HG02763 (cell line): ENCODE measurements around the gene CELSR1.

Source experiments
- ATAC-seq: cut with Tn5 transposase; IDR thresholded peaks from one replicate; pipeline ENCODE4 v1.9.1; 2021; ENCODE audit warnings: mild to moderate bottlenecking, moderate library complexity; ENCODE audit not compliant: unreplicated experiment

Gene CELSR1

GRCh38 chr22:46381142-46381541, 156.3 kb downstream of the CELSR1 start:
- ATAC-seq, result no peak

GRCh38 chr22:46380581-46380980, 156.8 kb downstream of the CELSR1 start:
- ATAC-seq, result no peak

GRCh38 chr22:46380069-46380468, 157.4 kb downstream of the CELSR1 start:
- no peak for ATAC-seq

GRCh38 chr22:46379066-46379930, 158.1 kb downstream of the CELSR1 start:
- no peak for ATAC-seq

GRCh38 chr22:46378426-46379065, 158.9 kb downstream of the CELSR1 start:
- ATAC-seq, result no peak

GRCh38 chr22:46377525-46378425, 159.6 kb downstream of the CELSR1 start:
- no peak for ATAC-seq

GRCh38 chr22:46376908-46377524, 160.4 kb downstream of the CELSR1 start:
- no peak for ATAC-seq

GRCh38 chr22:46376111-46376510, 161.3 kb downstream of the CELSR1 start:
- no peak for ATAC-seq

GRCh38 chr22:46374663-46375474, 162.6 kb downstream of the CELSR1 start:
- ATAC-seq, result no peak

GRCh38 chr22:46373921-46374662, 163.3 kb downstream of the CELSR1 start:
- no peak for ATAC-seq

GRCh38 chr22:46373159-46373558, 164.3 kb downstream of the CELSR1 start:
- ATAC-seq, result no peak

GRCh38 chr22:46372686-46373085, 164.7 kb downstream of the CELSR1 start:
- no peak for ATAC-seq

- no peak for ATAC-seq
Measured at GRCh38 chr22:46371623-46372226, 165.7 kb downstream of the CELSR1 start.

GRCh38 chr22:46370584-46371291, 166.7 kb downstream of the CELSR1 start:
- no peak for ATAC-seq

GRCh38 chr22:46369716-46370583, 167.5 kb downstream of the CELSR1 start:
- no peak for ATAC-seq

- no peak for ATAC-seq
Measured at GRCh38 chr22:46368871-46369715, 168.3 kb downstream of the CELSR1 start.
